MG63 (cell line): ENCODE results near the gene LIME1. TPM values are rescaled to one million over a fixed set of nuclear protein-coding genes. Genes with fewer than 3 reads are reported as not detected.
A peak's percentile ranks its signal among the peaks of the same experiment; 100 is the strongest.

ENCODE experiments used
- DNase-seq: peaks from one replicate; pipeline ENCODE4 v3.0.0-alpha.2; 2020
- H3K27me3 ChIP-seq: fragments of 250-450 bp; sonication (Bioruptor Pico); 2 replicates; pipeline ENCODE4 v1.5.1; 2020; ENCODE audit warnings: mild to moderate bottlenecking, moderate library complexity
- H3K36me3 ChIP-seq: fragments of 250-450 bp; sonication (Bioruptor Pico); 2 replicates; pipeline ENCODE4 v1.5.1; 2020; ENCODE audit warnings: mild to moderate bottlenecking, moderate library complexity
- H3K4me3 ChIP-seq: fragments of 250-450 bp; sonication (Bioruptor Pico); 2 replicates; pipeline ENCODE4 v1.5.1; 2020; ENCODE audit warnings: mild to moderate bottlenecking, moderate library complexity
- H3K9me3 ChIP-seq: fragments of 250-450 bp; sonication (Bioruptor Pico); 2 replicates; pipeline ENCODE4 v1.5.1; 2020; ENCODE audit warnings: mild to moderate bottlenecking, moderate library complexity
- total RNA-seq: library from RNA; depleted of rRNA; stranded (reverse); fragments of >200 nt; shearing (Covaris generic); gene quantifications from 2 replicates; pipeline ENCODE4 v1.2.3, GENCODE V29; 2014; ENCODE audit warnings: low replicate concordance

Gene LIME1
- total RNA-seq, 1 experiment from 2014 or later = 5.7 TPM

- no peak for DNase-seq
- Histone ChIP-seq H3K27me3 (no peaks in the 10 kb centered on the region), H3K36me3 (peaks cover 43% of the 10 kb centered on the region), H3K9me3 (0 out of 2 replicates have a peak, but pooled peaks cover 2% of the 10 kb centered on the region), H3K4me3 (no peak overlapping the region)
Measured at GRCh38 chr20:63695424-63696305, 40.8 kb upstream of the LIME1 start.

GRCh38 chr20:63696306-63696627 is 40.2 kb upstream of the LIME1 start:
- H3K27me3 ChIP-seq = no peaks in the 10 kb centered on the region
- peaks cover 43% of the 10 kb centered on the region for H3K36me3 ChIP-seq
- no peak overlapping the region for H3K4me3 ChIP-seq
- peak; percentile 41 for DNase-seq
- 0 out of 2 replicates have a peak, but pooled peaks cover 2% of the 10 kb centered on the region for H3K9me3 ChIP-seq

GRCh38 chr20:63696628-63697356 is 39.7 kb upstream of the LIME1 start, which contains the start of gene TNFRSF6B:
Gene TNFRSF6B, plus strand, starts transcription at chr20:63696652. Its CDS starts 116 bp downstream, at chr20:63696768.
- no peaks in the 10 kb centered on the region for H3K27me3 ChIP-seq
- DNase-seq = no peak
- H3K4me3 ChIP-seq = no peak within 1 kb of the TSS
- H3K9me3 ChIP-seq = 0 out of 2 replicates have a peak, but pooled peaks cover 2% of the 10 kb centered on the region
- peaks cover 43% of the 10 kb centered on the region for H3K36me3 ChIP-seq

- no peak overlapping the region for H3K4me3 ChIP-seq
- peaks cover 45% of the 10 kb centered on the region for H3K36me3 ChIP-seq
- 0 out of 2 replicates have a peak, but pooled peaks cover 2% of the 10 kb centered on the region for H3K9me3 ChIP-seq
- DNase-seq = no peak
- no peaks in the 10 kb centered on the region for H3K27me3 ChIP-seq
Measured at GRCh38 chr20:63697357-63697867, 39.1 kb upstream of the LIME1 start.

GRCh38 chr20:63697868-63698545 is 38.5 kb upstream of the LIME1 start:
- Histone ChIP-seq H3K4me3 (no peak overlapping the region), H3K9me3 (0 out of 2 replicates have a peak, but pooled peaks cover 2% of the 10 kb centered on the region), H3K27me3 (no peaks in the 10 kb centered on the region), H3K36me3 (peaks cover 49% of the 10 kb centered on the region)
- DNase-seq = no peak

- H3K27me3 ChIP-seq = no peaks in the 10 kb centered on the region
- DNase-seq = peak; percentile 92
- H3K9me3 ChIP-seq = 0 out of 2 replicates have a peak, but pooled peaks cover 2% of the 10 kb centered on the region
- H3K36me3 ChIP-seq = peaks cover 53% of the 10 kb centered on the region
- H3K4me3 ChIP-seq = no peak overlapping the region
Measured at GRCh38 chr20:63698739-63699465, 37.6 kb upstream of the LIME1 start.

GRCh38 chr20:63699466-63700198 is 36.8 kb upstream of the LIME1 start:
- no peak for DNase-seq
- Histone ChIP-seq H3K4me3 (no peak overlapping the region), H3K27me3 (no peaks in the 10 kb centered on the region), H3K36me3 (peaks cover 53% of the 10 kb centered on the region), H3K9me3 (no peaks in the 10 kb centered on the region)

GRCh38 chr20:63700199-63701050 is 36.0 kb upstream of the LIME1 start:
- H3K27me3 ChIP-seq = no peaks in the 10 kb centered on the region
- H3K4me3 ChIP-seq = no peak overlapping the region
- H3K9me3 ChIP-seq = no peaks in the 10 kb centered on the region
- peaks cover 55% of the 10 kb centered on the region for H3K36me3 ChIP-seq
- no peak for DNase-seq

GRCh38 chr20:63701051-63701328 is 35.5 kb upstream of the LIME1 start:
- H3K4me3 ChIP-seq = no peak overlapping the region
- no peaks in the 10 kb centered on the region for H3K27me3 ChIP-seq
- H3K36me3 ChIP-seq = peaks cover 59% of the 10 kb centered on the region
- no peaks in the 10 kb centered on the region for H3K9me3 ChIP-seq
- no peak for DNase-seq

- Histone ChIP-seq H3K36me3 (peaks cover 64% of the 10 kb centered on the region), H3K9me3 (no peaks in the 10 kb centered on the region), H3K27me3 (no peaks in the 10 kb centered on the region), H3K4me3 (no peak overlapping the region)
- DNase-seq = no peak
Measured at GRCh38 chr20:63701329-63702035, 35.0 kb upstream of the LIME1 start.

- no peaks in the 10 kb centered on the region for H3K27me3 ChIP-seq
- peaks cover 70% of the 10 kb centered on the region for H3K36me3 ChIP-seq
- no peaks in the 10 kb centered on the region for H3K9me3 ChIP-seq
- no peak overlapping the region for H3K4me3 ChIP-seq
- no peak for DNase-seq
Measured at GRCh38 chr20:63702036-63702665, 34.3 kb upstream of the LIME1 start.

- Histone ChIP-seq H3K9me3 (no peaks in the 10 kb centered on the region), H3K4me3 (no peak overlapping the region), H3K36me3 (peaks cover 68% of the 10 kb centered on the region), H3K27me3 (no peaks in the 10 kb centered on the region)
- no peak for DNase-seq
Measured at GRCh38 chr20:63702751-63703470, 33.6 kb upstream of the LIME1 start.

- Histone ChIP-seq H3K9me3 (no peaks in the 10 kb centered on the region), H3K36me3 (peaks cover 67% of the 10 kb centered on the region), H3K4me3 (no peak overlapping the region), H3K27me3 (no peaks in the 10 kb centered on the region)
- no peak for DNase-seq
Measured at GRCh38 chr20:63703471-63703975, 32.9 kb upstream of the LIME1 start.
